Measurements from ENCODE around the gene CDKAL1.

DNA sequence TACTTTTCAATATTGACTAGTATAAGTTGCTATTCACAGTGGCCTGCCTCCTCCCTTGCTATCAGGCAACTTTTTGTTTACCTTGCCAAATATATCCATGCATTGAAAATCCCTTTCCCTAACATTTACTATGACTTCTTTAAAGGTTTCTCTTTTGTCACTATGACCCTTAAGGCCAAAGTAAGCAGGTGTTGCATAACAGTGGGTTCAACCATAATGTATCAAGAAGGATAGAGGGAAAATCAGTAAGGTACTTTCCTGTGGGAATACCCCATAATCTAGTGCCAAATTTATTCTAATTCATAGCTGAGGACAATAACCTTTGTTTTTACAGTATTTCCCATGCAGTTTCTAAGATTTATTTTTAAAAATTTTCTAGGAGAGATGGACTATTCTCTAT, 527.6 kb downstream of the CDKAL1 start:
- TF ChIP-seq POLR2A (IDR thresholded peaks at IDR 0.05), result no peak
- TF ChIP-seq, protein P1, sequence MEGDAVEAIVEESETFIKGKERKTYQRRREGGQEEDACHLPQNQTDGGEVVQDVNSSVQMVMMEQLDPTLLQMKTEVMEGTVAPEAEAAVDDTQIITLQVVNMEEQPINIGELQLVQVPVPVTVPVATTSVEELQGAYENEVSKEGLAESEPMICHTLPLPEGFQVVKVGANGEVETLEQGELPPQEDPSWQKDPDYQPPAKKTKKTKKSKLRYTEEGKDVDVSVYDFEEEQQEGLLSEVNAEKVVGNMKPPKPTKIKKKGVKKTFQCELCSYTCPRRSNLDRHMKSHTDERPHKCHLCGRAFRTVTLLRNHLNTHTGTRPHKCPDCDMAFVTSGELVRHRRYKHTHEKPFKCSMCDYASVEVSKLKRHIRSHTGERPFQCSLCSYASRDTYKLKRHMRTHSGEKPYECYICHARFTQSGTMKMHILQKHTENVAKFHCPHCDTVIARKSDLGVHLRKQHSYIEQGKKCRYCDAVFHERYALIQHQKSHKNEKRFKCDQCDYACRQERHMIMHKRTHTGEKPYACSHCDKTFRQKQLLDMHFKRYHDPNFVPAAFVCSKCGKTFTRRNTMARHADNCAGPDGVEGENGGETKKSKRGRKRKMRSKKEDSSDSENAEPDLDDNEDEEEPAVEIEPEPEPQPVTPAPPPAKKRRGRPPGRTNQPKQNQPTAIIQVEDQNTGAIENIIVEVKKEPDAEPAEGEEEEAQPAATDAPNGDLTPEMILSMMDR (IDR thresholded peaks at IDR 0.05), result no peak
